Dendritic cell treated with granulocyte-macrophage colony-stimulating factor and Interleukin-4, amounts not matched to agents 40 ng/mL and 50 ng/mL, for 4 days (primary cell): ENCODE results near the gene CCDC169.

Source experiments
- H3K27ac Mint-ChIP-seq: one replicate; pipeline ENCODE4 v1.8.0; 2022; ENCODE audit warnings: mild to moderate bottlenecking, mixed read lengths
- H3K27me3 Mint-ChIP-seq: one replicate; pipeline ENCODE4 v1.8.0; 2022; ENCODE audit warnings: mild to moderate bottlenecking, mixed read lengths
- H3K36me3 Mint-ChIP-seq: one replicate; pipeline ENCODE4 v1.8.0; 2022; ENCODE audit warnings: low read depth, mixed read lengths
- H3K4me1 Mint-ChIP-seq: one replicate; pipeline ENCODE4 v1.8.0; 2022; ENCODE audit warnings: low read depth, mixed read lengths
- H3K4me3 Mint-ChIP-seq: one replicate; pipeline ENCODE4 v1.8.0; 2022; ENCODE audit warnings: mild to moderate bottlenecking, moderate library complexity, mixed read lengths
- H3K9me3 Mint-ChIP-seq: one replicate; pipeline ENCODE4 v1.8.0; 2022; ENCODE audit warnings: mixed read lengths
- intact Hi-C: fragments of 100-400 bp; cut with micrococcal nuclease; formaldehyde crosslinking; loops from one replicate; pipeline ENCODE4 v1.15.0; 2022

Gene CCDC169

DNA sequence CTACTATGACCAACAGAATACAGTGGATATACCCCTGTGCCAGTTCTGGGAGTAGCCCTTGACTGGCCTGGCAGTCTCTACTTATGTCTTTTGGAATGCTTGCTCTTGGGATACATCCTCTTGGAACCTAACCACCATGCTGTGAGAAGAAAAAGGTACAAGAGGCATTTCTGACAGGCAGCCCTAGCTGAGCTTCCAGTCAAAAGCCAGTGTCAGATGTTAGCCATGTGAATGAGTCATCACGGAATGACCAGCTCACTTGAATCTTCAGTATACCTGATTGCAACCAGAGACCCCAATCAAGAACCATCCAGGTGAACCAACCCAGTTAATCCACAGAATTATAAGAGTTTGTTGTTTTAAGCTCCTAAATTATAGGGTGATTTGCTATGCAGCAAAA lies 4.1 kb downstream of the CCDC169 start:
- intact Hi-C loops, result no loop called here
- H3K36me3 Mint-ChIP-seq, result peaks cover 6% of the 10 kb centered on the region
- peaks cover 12% of the 10 kb centered on the region for H3K4me1 Mint-ChIP-seq
- no peaks in the 10 kb centered on the region for H3K9me3 Mint-ChIP-seq
- H3K4me3 Mint-ChIP-seq, result no peak overlapping the region
- peaks cover 16% of the 10 kb centered on the region for H3K27me3 Mint-ChIP-seq
- no peak overlapping the region for H3K27ac Mint-ChIP-seq

DNA sequence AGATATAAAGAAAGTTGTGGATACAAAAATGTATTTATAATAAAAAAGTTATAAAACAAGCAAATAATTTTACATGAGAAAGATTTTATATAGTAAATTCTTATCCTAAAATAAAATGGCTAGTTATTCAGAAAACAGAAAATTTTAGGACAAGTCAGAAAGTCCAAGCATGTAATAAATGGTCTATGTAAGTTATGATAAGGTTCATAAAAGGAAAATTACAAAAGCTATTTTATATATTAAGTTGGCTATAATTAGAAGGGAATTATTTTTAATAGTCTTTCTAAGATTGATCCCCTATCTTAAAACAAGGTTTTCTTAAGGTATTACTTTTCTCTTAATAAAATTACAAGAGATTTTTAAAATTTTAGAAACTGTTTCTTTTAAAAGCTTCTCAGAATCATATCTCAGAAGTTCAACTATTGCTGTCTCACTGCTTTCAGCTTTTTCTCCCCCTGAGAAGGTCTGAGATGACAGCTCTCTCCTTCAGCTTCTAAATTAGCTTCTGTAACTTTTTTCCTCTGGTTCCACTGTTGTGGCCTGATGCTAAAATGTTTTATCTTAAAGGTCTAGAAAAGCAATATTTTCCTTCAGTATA lies 8.7 kb downstream of the CCDC169 start:
- Mint-ChIP-seq H3K27me3 (no peaks in the 10 kb centered on the region), H3K27ac (no peak overlapping the region), H3K4me3 (no peak overlapping the region), H3K9me3 (no peaks in the 10 kb centered on the region), H3K4me1 (no peaks in the 10 kb centered on the region), H3K36me3 (no peaks in the 10 kb centered on the region)
- intact Hi-C loops, result loop anchor here (5.0 kb wide), 1 partner anchor 108 kb away; no protein-coding TSS in a partner anchor

DNA sequence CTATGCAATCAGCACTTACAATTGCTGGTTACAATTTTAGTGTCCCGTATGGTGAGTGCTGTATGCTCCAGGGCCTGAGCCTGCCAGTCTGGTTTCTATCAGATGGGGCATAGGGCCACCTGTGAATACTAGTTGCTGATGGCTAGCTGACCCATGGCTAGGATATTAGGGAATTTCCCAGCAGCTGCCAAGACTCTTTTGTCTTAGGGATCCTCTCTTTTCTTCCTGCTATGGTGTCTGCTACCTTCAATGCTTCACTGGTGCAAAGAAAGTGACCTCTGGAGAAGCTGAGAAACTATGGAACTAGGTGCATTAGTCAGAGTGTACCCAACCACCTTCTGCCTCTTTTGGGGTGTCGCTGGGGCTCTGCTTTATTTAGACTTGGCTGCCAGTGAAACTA lies 11.6 kb downstream of the CCDC169 start:
- Mint-ChIP-seq H3K27me3 (no peaks in the 10 kb centered on the region), H3K36me3 (no peaks in the 10 kb centered on the region), H3K4me1 (no peaks in the 10 kb centered on the region), H3K27ac (no peak overlapping the region), H3K9me3 (no peaks in the 10 kb centered on the region), H3K4me3 (no peak overlapping the region)
- intact Hi-C loops, result loop anchor here (5.0 kb wide), 1 partner anchor 111 kb away; no protein-coding TSS in a partner anchor

DNA sequence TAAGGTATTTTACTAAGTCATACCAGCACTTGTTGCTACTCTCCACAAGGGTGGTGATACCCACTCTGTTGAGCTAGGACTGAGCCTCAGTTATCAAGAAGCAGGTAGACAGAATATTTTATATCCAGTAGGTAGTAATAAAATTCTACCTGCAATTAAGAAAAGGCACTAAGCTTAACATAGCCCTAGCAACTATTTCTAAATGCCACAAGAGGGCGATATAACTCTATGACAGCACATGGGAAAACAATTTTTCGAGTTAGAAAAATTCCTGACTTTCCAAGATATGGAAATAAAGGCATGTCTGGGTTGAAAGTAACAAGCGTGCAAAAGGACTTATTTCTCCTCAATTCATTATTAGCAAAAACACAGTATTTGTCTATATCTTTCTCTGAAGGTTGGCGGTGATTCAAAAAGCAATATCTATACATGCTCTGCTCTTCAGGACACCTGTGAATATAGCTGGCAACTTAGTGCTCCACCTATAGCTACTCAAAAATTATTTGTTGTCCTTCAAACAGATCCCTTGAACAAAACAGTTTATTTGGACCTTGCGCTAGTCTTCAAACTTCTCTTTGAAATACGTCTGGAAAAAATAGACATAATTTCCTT lies 14.7 kb downstream of the CCDC169 start:
- Mint-ChIP-seq H3K27me3 (no peaks in the 10 kb centered on the region), H3K4me3 (no peak overlapping the region), H3K36me3 (no peaks in the 10 kb centered on the region), H3K9me3 (no peaks in the 10 kb centered on the region), H3K4me1 (no peaks in the 10 kb centered on the region), H3K27ac (no peak overlapping the region)
- intact Hi-C loops, result loop anchor here (1.0 to 5.0 kb wide), 2 partner anchors 453 to 699 kb away; no protein-coding TSS in a partner anchor

DNA sequence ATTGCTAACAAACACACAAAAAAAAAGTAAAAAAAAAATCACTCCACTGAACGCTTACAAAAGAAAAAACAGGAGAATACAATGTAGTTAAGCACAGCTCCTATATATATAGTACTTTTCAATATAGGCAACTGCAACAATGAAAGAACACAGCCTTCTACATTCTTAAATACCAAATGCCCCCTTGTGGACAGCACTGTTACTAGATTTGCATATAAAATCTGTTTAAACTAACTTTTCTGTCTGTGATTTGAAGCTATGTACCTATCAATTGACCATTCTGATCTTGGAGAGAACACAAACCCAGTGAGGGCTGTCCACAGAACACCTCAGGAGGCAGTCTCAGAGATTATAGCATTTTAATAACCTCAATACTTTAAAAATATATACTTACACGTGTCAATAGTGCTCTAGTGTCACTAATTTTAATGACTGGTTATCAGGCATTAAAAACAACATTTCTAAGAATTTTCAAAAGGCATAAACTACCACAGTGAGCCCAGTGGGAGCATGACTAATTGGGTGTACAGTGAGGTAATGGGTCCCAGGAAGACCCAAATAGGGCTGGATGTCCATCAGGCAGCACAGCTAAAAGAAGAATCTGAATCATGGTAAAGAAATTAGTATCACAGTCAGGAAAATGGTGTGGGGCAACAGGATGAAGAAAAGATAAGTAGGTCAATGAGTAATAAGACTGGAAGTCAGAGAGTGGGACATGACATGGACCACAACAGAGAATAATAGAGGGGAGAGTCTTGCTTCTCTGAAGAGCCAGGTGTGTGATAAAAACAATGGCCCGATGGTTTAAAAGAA lies 22.2 kb downstream of the CCDC169 start:
- Mint-ChIP-seq H3K27ac (no peak overlapping the region), H3K4me1 (no peaks in the 10 kb centered on the region), H3K4me3 (no peak overlapping the region), H3K9me3 (no peaks in the 10 kb centered on the region), H3K36me3 (no peaks in the 10 kb centered on the region), H3K27me3 (no peaks in the 10 kb centered on the region)
- intact Hi-C loops, result loop anchor here (1.0 kb wide), 1 partner anchor 297 kb away; no protein-coding TSS in a partner anchor

DNA sequence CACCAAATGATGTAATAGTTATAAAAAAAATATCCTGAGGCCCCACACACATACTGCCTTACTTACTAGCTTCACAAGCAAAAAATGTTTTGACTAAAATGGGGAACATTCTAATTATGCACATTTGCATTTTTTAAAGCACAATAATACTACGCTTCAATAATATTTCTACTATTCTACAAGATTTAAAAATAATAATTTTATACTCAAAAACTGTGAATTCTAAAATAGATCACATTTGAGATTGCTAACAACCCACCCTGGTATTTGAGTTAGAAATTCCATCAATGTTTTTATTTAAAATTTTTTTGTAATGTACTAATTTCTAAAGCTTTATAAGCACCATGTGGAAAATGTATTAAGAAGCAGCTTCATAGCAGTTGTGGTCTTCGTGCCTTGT lies 24.2 kb downstream of the CCDC169 start:
- Mint-ChIP-seq H3K36me3 (no peaks in the 10 kb centered on the region), H3K9me3 (no peaks in the 10 kb centered on the region), H3K27me3 (no peaks in the 10 kb centered on the region), H3K4me1 (no peaks in the 10 kb centered on the region), H3K4me3 (no peak overlapping the region), H3K27ac (no peak overlapping the region)
- intact Hi-C loops, result no loop called here

DNA sequence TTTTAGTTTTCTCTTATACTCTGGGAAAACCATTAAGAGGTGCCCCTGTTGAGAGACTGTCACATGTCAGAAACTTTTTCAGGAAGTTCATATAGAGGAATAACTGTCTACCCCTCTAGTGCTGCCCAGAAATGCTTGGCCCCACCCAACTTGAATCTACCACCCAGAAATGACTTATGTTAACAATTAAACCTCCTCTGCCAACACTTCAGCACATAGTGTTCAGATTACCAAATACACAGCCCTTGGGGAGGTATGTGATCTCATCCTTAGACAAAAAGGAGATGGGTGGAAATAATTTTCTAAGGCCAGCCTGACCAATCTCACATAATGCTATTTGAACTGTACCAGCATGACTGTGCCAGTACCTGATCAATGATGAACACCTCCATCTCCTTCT lies 35.6 kb downstream of the CCDC169 start:
- H3K4me3 Mint-ChIP-seq, result no peak overlapping the region
- no peaks in the 10 kb centered on the region for H3K36me3 Mint-ChIP-seq
- H3K9me3 Mint-ChIP-seq, result peaks cover 12% of the 10 kb centered on the region
- H3K27ac Mint-ChIP-seq, result no peak overlapping the region
- no peaks in the 10 kb centered on the region for H3K27me3 Mint-ChIP-seq
- no peaks in the 10 kb centered on the region for H3K4me1 Mint-ChIP-seq
- intact Hi-C loops, result no loop called here

DNA sequence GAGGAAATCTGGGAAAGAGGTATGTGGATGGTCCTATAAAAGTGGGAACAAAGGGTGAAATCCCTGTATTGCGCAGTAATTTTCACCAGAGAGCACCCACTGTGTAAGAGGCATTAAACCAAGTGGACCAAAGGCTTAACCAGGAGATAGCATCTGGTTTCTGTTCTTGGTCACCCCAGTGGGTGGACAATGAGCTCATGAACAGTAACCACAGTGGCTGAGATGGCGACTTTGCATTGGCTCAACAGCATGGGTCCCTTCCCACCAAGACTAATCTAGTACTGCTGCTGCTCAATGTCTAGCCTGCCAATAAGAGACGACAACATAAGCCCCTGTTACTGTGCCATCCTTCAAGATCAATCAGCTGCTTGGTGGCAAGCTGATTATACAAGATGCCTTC lies 36.6 kb downstream of the CCDC169 start:
- H3K9me3 Mint-ChIP-seq, result peaks cover 12% of the 10 kb centered on the region
- H3K4me1 Mint-ChIP-seq, result no peaks in the 10 kb centered on the region
- H3K36me3 Mint-ChIP-seq, result no peaks in the 10 kb centered on the region
- H3K4me3 Mint-ChIP-seq, result no peak overlapping the region
- intact Hi-C loops, result no loop called here
- H3K27ac Mint-ChIP-seq, result no peak overlapping the region
- no peaks in the 10 kb centered on the region for H3K27me3 Mint-ChIP-seq

DNA sequence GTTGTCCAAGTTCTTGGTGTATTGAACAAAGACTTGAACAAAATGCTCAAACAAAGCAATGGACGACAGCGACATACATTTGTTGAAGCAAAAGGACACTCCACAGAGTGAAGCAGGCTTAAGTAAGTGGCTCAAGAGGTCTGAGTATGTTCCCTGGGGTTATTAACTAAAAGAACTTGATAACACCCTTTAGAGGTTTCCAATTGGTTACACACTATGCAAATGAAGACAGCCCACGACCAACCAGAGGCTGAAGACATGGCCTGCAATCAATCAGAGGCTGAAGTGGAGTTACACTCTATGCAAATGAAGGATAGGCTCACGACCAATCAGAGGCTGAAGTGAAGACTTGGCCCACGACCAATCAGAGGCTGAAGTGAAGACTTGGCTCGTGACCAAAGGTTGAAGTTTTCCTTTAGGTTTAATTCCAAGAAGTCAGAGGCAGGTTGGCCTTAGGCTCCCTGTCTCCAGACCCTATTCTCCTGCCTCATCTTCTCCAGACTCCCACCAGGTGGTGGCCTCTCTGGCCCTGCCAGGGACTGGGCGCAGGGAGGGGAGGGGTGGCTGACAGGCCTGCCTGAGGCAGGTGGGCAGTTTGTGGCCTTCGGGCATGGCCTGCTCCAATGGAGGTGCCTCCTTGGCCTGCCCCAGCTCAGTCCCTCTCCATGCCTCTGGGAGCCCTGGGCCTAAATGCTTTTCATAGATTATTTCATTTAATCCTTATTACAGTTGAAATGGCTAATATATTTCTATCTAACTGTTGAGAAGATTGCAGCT lies 38.1 kb downstream of the CCDC169 start:
- H3K4me3 Mint-ChIP-seq, result no peak overlapping the region
- no peaks in the 10 kb centered on the region for H3K27me3 Mint-ChIP-seq
- no peak overlapping the region for H3K27ac Mint-ChIP-seq
- H3K9me3 Mint-ChIP-seq, result peaks cover 12% of the 10 kb centered on the region
- H3K4me1 Mint-ChIP-seq, result no peaks in the 10 kb centered on the region
- H3K36me3 Mint-ChIP-seq, result no peaks in the 10 kb centered on the region
- intact Hi-C loops, result no loop called here

DNA sequence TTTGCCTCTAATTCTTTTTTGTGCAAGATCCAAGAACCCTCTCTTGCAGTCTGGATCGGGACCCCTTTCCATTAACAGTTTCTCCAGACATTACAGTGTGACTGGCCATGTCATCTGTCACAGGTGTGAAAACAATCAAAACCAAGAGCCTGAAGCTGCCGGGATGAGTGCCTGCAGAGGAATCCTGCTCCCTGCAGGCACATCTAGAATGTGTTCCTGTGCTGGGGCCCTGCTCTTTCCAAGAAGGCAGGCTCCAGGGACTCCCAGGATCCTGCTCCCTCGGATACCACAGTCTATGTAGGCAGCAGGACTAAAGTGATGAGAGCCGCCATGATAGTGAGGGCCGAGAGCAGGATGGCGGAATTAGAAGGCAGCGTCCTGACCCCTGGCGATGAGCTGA lies 38.8 kb downstream of the CCDC169 start:
- Mint-ChIP-seq H3K4me3 (no peak overlapping the region), H3K4me1 (no peaks in the 10 kb centered on the region), H3K27ac (no peak overlapping the region), H3K36me3 (no peaks in the 10 kb centered on the region), H3K9me3 (peaks cover 12% of the 10 kb centered on the region), H3K27me3 (no peaks in the 10 kb centered on the region)
- intact Hi-C loops, result no loop called here

DNA sequence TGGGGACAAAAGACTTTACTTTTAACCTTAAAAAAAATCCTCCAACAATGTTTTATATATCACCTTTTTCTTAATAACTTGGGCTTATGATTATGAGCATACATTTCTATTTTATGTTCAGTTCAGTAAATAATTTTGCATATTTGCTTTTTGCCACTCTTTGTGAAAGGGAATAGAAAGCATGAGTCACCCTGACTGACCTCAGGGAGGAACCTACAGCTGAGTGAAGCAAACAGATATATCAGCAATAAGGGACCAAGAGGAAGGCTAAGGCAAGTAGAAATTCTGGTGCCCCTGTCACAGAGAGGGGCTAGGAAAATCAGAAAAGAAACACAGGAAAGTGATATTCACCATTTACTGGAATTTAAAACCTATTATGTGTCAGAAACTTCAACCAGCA lies 46.1 kb downstream of the CCDC169 start:
- no peaks in the 10 kb centered on the region for H3K36me3 Mint-ChIP-seq
- intact Hi-C loops, result no loop called here
- peaks cover 5% of the 10 kb centered on the region for H3K4me1 Mint-ChIP-seq
- no peak overlapping the region for H3K27ac Mint-ChIP-seq
- H3K4me3 Mint-ChIP-seq, result no peak overlapping the region
- no peaks in the 10 kb centered on the region for H3K9me3 Mint-ChIP-seq
- H3K27me3 Mint-ChIP-seq, result no peaks in the 10 kb centered on the region

DNA sequence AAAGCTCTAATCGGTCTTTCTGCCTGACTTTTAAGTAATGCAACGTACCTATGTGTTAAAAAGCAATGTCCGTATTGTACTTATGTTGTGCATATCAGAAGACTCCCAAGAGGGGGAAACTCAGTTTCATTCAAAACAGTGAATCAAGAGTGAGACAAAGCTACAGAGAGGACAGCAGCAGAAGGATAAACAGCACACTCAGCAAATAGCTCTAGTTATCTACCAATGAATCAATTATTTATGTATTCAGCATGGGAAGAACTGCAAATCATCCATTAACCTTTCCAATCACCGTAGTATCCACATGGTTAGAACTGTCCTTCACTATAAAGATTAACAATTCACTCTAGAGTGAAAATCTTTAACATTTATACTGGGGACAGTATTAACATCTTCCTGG lies 46.6 kb downstream of the CCDC169 start:
- peaks cover 5% of the 10 kb centered on the region for H3K4me1 Mint-ChIP-seq
- H3K36me3 Mint-ChIP-seq, result no peaks in the 10 kb centered on the region
- no peak overlapping the region for H3K27ac Mint-ChIP-seq
- H3K9me3 Mint-ChIP-seq, result no peaks in the 10 kb centered on the region
- no peaks in the 10 kb centered on the region for H3K27me3 Mint-ChIP-seq
- H3K4me3 Mint-ChIP-seq, result no peak overlapping the region
- intact Hi-C loops, result no loop called here

DNA sequence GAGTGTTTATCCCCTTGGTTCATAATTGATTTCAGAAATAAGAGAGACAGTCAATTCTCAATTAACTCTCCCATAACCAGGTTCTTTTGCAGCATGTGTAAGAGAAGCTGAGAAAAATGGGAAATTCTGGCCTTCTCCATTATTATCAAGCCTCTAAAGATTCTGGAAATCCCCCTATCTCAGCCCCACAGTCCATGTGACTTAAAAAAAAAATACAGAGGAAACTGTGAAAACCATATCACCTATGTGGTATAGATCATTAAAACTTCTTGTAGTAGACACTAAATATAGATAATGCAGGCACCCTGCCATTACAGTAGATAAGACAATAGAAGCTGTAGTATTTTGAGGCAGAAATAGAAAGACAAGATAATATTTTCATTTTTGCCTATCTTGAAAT lies 48.9 kb downstream of the CCDC169 start:
- Mint-ChIP-seq H3K27me3 (no peaks in the 10 kb centered on the region), H3K27ac (no peak overlapping the region), H3K9me3 (no peaks in the 10 kb centered on the region), H3K4me3 (no peak overlapping the region), H3K4me1 (peaks cover 5% of the 10 kb centered on the region), H3K36me3 (no peaks in the 10 kb centered on the region)
- intact Hi-C loops, result no loop called here

DNA sequence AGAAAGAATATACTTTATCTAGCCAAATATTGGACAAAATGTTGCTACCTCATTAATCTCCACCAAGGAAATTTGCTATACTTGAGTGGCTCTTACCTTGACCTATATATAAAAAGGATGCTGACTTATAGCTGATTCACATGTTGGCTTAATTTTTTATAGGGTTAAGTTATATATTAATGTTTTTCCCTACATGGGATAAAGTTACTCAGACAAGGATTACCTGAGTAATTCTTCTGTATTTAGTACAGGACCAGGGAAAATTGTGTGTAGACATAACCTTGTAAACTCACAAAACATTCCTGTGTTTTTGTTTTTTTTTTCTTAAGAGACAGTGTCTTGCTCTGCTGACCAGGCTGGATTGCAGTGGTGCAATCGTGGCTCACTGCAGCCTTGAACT lies 52.6 kb downstream of the CCDC169 start:
- Mint-ChIP-seq H3K4me3 (no peak overlapping the region), H3K36me3 (no peaks in the 10 kb centered on the region), H3K4me1 (no peaks in the 10 kb centered on the region), H3K9me3 (no peaks in the 10 kb centered on the region), H3K27ac (no peak overlapping the region), H3K27me3 (no peaks in the 10 kb centered on the region)
- intact Hi-C loops, result no loop called here
